ENCODE data around the gene RNF145.

DNA sequence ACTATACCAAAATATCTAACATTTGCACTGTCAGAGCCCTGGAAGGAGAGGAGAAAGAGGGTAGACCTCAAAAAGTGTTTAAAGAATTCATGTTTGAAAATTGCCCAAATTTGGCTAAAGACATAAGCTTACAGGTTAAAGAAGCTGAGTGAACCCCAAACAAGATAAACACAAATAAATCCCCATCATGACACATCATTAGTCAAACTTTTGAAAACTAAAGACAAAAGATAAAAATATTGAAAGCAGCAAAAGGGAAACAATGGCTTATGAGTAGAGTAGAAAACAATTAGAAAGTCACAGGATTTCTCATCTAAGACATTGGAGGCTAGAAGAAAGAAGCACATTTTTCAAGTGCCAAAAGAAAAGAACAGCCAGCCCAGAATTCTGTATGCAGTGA lies 47.7 kb upstream of the RNF145 start:
- TF ChIP-seq POLR2A (IDR thresholded peaks at IDR 0.05; ENCODE audit: low read length), result no peak
- no peak for TF ChIP-seq GATA1 (IDR thresholded peaks at IDR 0.05; ENCODE audit: low read depth, low read length)
